Astrocyte (in vitro differentiated cells and primary cell): ENCODE measurements around the gene CAMK1D.

Experiments used
- CTCF ChIP-seq: IDR thresholded peaks from 2 replicates; pipeline ENCODE4 v1.5.1; 2011; ENCODE audit warnings: low read depth, mild to moderate bottlenecking, inconsistent platforms, low read length, moderate library complexity; ENCODE audit not compliant: insufficient read depth
- EZH2 ChIP-seq: IDR thresholded peaks from 2 replicates; pipeline ENCODE4 v1.6.1; 2012; ENCODE audit warnings: mild to moderate bottlenecking, low read length, inconsistent platforms; ENCODE audit not compliant: insufficient read depth

- no peak for TF ChIP-seq EZH2
- no peak for TF ChIP-seq CTCF
These were observed 363.1 kb downstream of the CAMK1D start for GRCh38 chr10:12712293-12712983.
